Peyer's patch (tissue), 4 donors: ENCODE results near the gene CCDC85C.

Experiments used
- CTCF ChIP-seq, 6 experiments: fragments of 450-650 bp in 4 of 6; fragments of 200-600 bp in 2 of 6; sonication (generic) in 1 of 6; IDR thresholded peaks; one replicate each; pipeline ENCODE4 v1.5.1; 2017 to 2019; ENCODE audit warnings: antibody characterized with exemption in 6 of 6, mild to moderate bottlenecking in 3 of 6, moderate library complexity in 1 of 6
- POLR2A ChIP-seq, 2 donors: fragments of 450-650 bp; IDR thresholded peaks; one replicate each; pipeline ENCODE4 v1.5.1; 2017; ENCODE audit warnings: antibody characterized with exemption in 2 of 2, mild to moderate bottlenecking in 2 of 2, moderate library complexity in 2 of 2

GRCh38 chr14:99612071-99612737 lies 8.2 kb upstream of the CCDC85C start:
- TF ChIP-seq CTCF (IDR thresholded peaks at IDR 0.05) (no peak), POLR2A (IDR thresholded peaks at IDR 0.05) (no peak)
